H9 (cell line): Measurements from ENCODE around the gene NKD2. TPM values are rescaled to one million over a fixed set of nuclear protein-coding genes. Genes with fewer than 3 reads are reported as not detected.

ENCODE experiments used
- DNase-seq: peaks from one replicate; pipeline ENCODE4 v3.0.0-alpha.2; 2017
- H2AFZ ChIP-seq: one replicate; pipeline ENCODE4 v1.6.1; 2013; ENCODE audit warnings: mild to moderate bottlenecking, low read length, control low read depth, moderate library complexity
- H2AK5ac ChIP-seq: 2 replicates; pipeline ENCODE4 v1.6.1; 2013; ENCODE audit warnings: low read length, control low read depth, mixed read lengths; ENCODE audit not compliant: insufficient read length
- H2BK120ac ChIP-seq: one replicate; pipeline ENCODE4 v1.6.1; 2013; ENCODE audit warnings: low read depth, mild to moderate bottlenecking, low read length, control low read depth, inconsistent platforms; ENCODE audit not compliant: poor library complexity, severe bottlenecking
- H2BK12ac ChIP-seq: 2 replicates; pipeline ENCODE4 v1.6.1; 2013; ENCODE audit warnings: low read length, control low read depth, mixed read lengths, low read depth; ENCODE audit not compliant: insufficient read length
- H2BK15ac ChIP-seq: 2 replicates; pipeline ENCODE4 v1.6.1; 2013; ENCODE audit warnings: low read depth, low read length, control low read depth
- H2BK20ac ChIP-seq: one replicate; pipeline ENCODE4 v1.6.1; 2013; ENCODE audit warnings: low read depth, mild to moderate bottlenecking, low read length, control low read depth, inconsistent platforms; ENCODE audit not compliant: poor library complexity, severe bottlenecking
- H2BK5ac ChIP-seq: 2 replicates; pipeline ENCODE4 v1.6.1; 2013; ENCODE audit warnings: low read length, control low read depth, mixed read lengths; ENCODE audit not compliant: insufficient read length
- H3K14ac ChIP-seq: 2 replicates; pipeline ENCODE4 v1.6.1; 2013; ENCODE audit warnings: low read length, control low read depth; ENCODE audit not compliant: insufficient read depth
- H3K18ac ChIP-seq: 2 replicates; pipeline ENCODE4 v1.6.1; 2013; ENCODE audit warnings: low read depth, mild to moderate bottlenecking, mixed read lengths, low read length, control low read depth; ENCODE audit not compliant: insufficient read length
- H3K23ac ChIP-seq: 2 replicates; pipeline ENCODE4 v1.6.1; 2013; ENCODE audit warnings: low read length, control low read depth, mixed read lengths, low read depth; ENCODE audit not compliant: insufficient read length
- H3K23me2 ChIP-seq: 2 replicates; pipeline ENCODE4 v1.6.1; 2013; ENCODE audit warnings: low read depth, mild to moderate bottlenecking, mixed read lengths, low read length, control low read depth; ENCODE audit not compliant: insufficient read length, poor library complexity, severe bottlenecking
- H3K27ac ChIP-seq: 2 replicates; pipeline ENCODE4 v1.5.1; 2013; ENCODE audit warnings: low read length, control low read depth, mixed read lengths, low read depth; ENCODE audit not compliant: insufficient read length
- H3K27me3 ChIP-seq: 2 replicates; pipeline ENCODE4 v1.6.1; 2013; ENCODE audit warnings: low read length, control low read depth, inconsistent platforms; ENCODE audit not compliant: insufficient read depth
- H3K4ac ChIP-seq: 2 replicates; pipeline ENCODE4 v1.6.1; 2013; ENCODE audit warnings: low read depth, mild to moderate bottlenecking, control low read depth, inconsistent platforms, low read length, moderate library complexity
- H3K4me1 ChIP-seq: 2 replicates; pipeline ENCODE4 v1.6.1; 2013; ENCODE audit warnings: low read length, control low read depth, inconsistent platforms; ENCODE audit not compliant: insufficient read depth
- H3K4me2 ChIP-seq: 2 replicates; pipeline ENCODE4 v1.6.1; 2013; ENCODE audit warnings: low read length, control low read depth, mixed read lengths; ENCODE audit not compliant: insufficient read length, insufficient read depth
- H3K56ac ChIP-seq: 2 replicates; pipeline ENCODE4 v1.6.1; 2013; ENCODE audit warnings: low read depth, mild to moderate bottlenecking, mixed read lengths, low read length, control low read depth; ENCODE audit not compliant: insufficient read length
- H3K79me1 ChIP-seq: 2 replicates; pipeline ENCODE4 v1.6.1; 2013; ENCODE audit warnings: low read depth, mild to moderate bottlenecking, moderate library complexity, low read length, control low read depth, inconsistent platforms; ENCODE audit not compliant: insufficient read depth, poor library complexity, severe bottlenecking
- H3K79me2 ChIP-seq: 2 replicates; pipeline ENCODE4 v1.6.1; 2013; ENCODE audit warnings: low read length, control low read depth, inconsistent platforms; ENCODE audit not compliant: insufficient read depth
- H3K9ac ChIP-seq: 2 replicates; pipeline ENCODE4 v1.6.1; 2013; ENCODE audit warnings: low read length, control low read depth, mixed read lengths; ENCODE audit not compliant: insufficient read length; ENCODE audit errors: extremely low read depth
- H3K9me3 ChIP-seq: one replicate; pipeline ENCODE4 v1.6.1; 2013; ENCODE audit warnings: low read depth, low read length, inconsistent platforms; ENCODE audit not compliant: control insufficient read depth
- H3T11ph ChIP-seq: one replicate; pipeline ENCODE4 v1.6.1; 2013; ENCODE audit warnings: mild to moderate bottlenecking, low read length, control low read depth, inconsistent platforms
- H4K20me1 ChIP-seq: one replicate; pipeline ENCODE4 v1.6.1; 2013; ENCODE audit not compliant: control insufficient read depth, insufficient read length, insufficient read depth
- H4K5ac ChIP-seq: 2 replicates; pipeline ENCODE4 v1.6.1; 2013; ENCODE audit warnings: low read depth, mild to moderate bottlenecking, mixed read lengths, low read length, control low read depth; ENCODE audit not compliant: insufficient read length
- H4K8ac ChIP-seq: replicated peaks from 2 replicates; pipeline ENCODE4 v1.6.1; 2013; ENCODE audit warnings: low read length, control low read depth, mixed read lengths, low read depth; ENCODE audit not compliant: insufficient read length
- H4K91ac ChIP-seq: 2 replicates; pipeline ENCODE4 v1.6.1; 2013; ENCODE audit warnings: low read depth, mild to moderate bottlenecking, moderate library complexity, mixed read lengths, low read length, control low read depth; ENCODE audit not compliant: insufficient read length
- H3K27ac Mint-ChIP-seq, 3 experiments: 2 replicates in 2 of 3; 3 replicates in 1 of 3; pipeline ENCODE4 v1.8.0; 2020 to 2021; ENCODE audit warnings: mixed read lengths in 3 of 3, mild to moderate bottlenecking in 1 of 3, moderate library complexity in 1 of 3
- H3K27me3 Mint-ChIP-seq: 2 replicates; pipeline ENCODE4 v1.8.0; 2021; ENCODE audit warnings: low read depth, mild to moderate bottlenecking, moderate library complexity, mixed read lengths
- H3K36me3 Mint-ChIP-seq, 3 experiments: 2 replicates in 2 of 3; 3 replicates in 1 of 3; pipeline ENCODE4 v1.8.0; 2020 to 2021; ENCODE audit warnings: low read depth in 3 of 3, mixed read lengths in 3 of 3; ENCODE audit not compliant: insufficient read depth in 1 of 3
- H3K4me1 Mint-ChIP-seq, 2 experiments: 2 replicates each; pipeline ENCODE4 v1.8.0; 2020; ENCODE audit warnings: mixed read lengths in 2 of 2
- H3K4me3 Mint-ChIP-seq, 2 experiments: 2 replicates in 1 of 2; 3 replicates in 1 of 2; pipeline ENCODE4 v1.8.0; 2020 to 2021; ENCODE audit warnings: mild to moderate bottlenecking in 2 of 2, mixed read lengths in 2 of 2, moderate library complexity in 1 of 2
- H3K9me3 Mint-ChIP-seq, 2 experiments: 2 replicates in 1 of 2; 3 replicates in 1 of 2; pipeline ENCODE4 v1.8.0; 2020; ENCODE audit warnings: mild to moderate bottlenecking in 2 of 2, mixed read lengths in 2 of 2, moderate library complexity in 1 of 2
- CTCF ChIP-seq: fragments of 200-600 bp; sonication (generic); conservative IDR thresholded peaks from 3 replicates; pipeline ENCODE4 v1.8.0; 2021; ENCODE audit warnings: antibody characterized with exemption, mild to moderate bottlenecking
- WGBS: extraction: QIAGEN DNeasy Blood & Tissue Kit; methylation state at CpG from one replicate; pipeline ENCODE4 v1.1.7; 2013; ENCODE audit warnings: missing lambda C conversion rate, low lambda C conversion rate, mixed read lengths; ENCODE audit not compliant: insufficient read length; ENCODE audit errors: extremely low coverage; 5-methylcytosine and 5-hydroxymethylcytosine counted together
- total RNA-seq: library from RNA; stranded (reverse); gene quantifications from 2 replicates; pipeline ENCODE4 v1.2.1, GENCODE V29; 2021

Gene NKD2
- total RNA-seq, 1 experiment from 2014 or later: 7.3 TPM

GRCh38 chr5:1005904-1006655 lies 2.5 kb upstream of the NKD2 start:
- no peaks in the 10 kb centered on the region for H3K9me3 Mint-ChIP-seq
- no peak overlapping the region for H3K18ac ChIP-seq
- H2BK12ac ChIP-seq: no peak overlapping the region
- H2BK20ac ChIP-seq: no peak overlapping the region
- H4K91ac ChIP-seq: no peak overlapping the region
- peaks cover 19% of the 10 kb centered on the region; the same call in 1 of the 2 replicates for H3K27me3 ChIP-seq
- no peak overlapping the region for H2BK120ac ChIP-seq
- H4K20me1 ChIP-seq: no peaks in the 10 kb centered on the region
- H3K4me1 Mint-ChIP-seq: peaks cover 24 to 31% of the 10 kb centered on the region in 2 experiments
- WGBS: no CpG with 5 or more reads among the region's 13 CpGs
- no peak overlapping the region for H4K5ac ChIP-seq
- H2AK5ac ChIP-seq: no peak overlapping the region
- no peak overlapping the region for H3K14ac ChIP-seq
- H3K4me1 ChIP-seq: no peaks in the 10 kb centered on the region
- no peak overlapping the region for H2AFZ ChIP-seq
- peak overlapping the region in 1 of 2 experiments; percentile 74; a peak in 4 of 5 replicates for H3K4me3 Mint-ChIP-seq
- H3K27me3 Mint-ChIP-seq: peaks cover 81% of the 10 kb centered on the region
- no peak for TF ChIP-seq CTCF
- no peaks in the 10 kb centered on the region for H3K79me1 ChIP-seq
- H3T11ph ChIP-seq: no peak overlapping the region
- H3K23ac ChIP-seq: no peak overlapping the region
- H3K56ac ChIP-seq: no peak overlapping the region
- no peaks in the 10 kb centered on the region; a peak in 1 of 7 replicates for H3K36me3 Mint-ChIP-seq
- H3K27ac ChIP-seq: no peak overlapping the region
- no peak overlapping the region; a peak in 1 of 7 replicates for H3K27ac Mint-ChIP-seq
- H3K79me2 ChIP-seq: no peaks in the 10 kb centered on the region
- no peak overlapping the region for H3K9ac ChIP-seq
- H3K23me2 ChIP-seq: peaks cover 13% of the 10 kb centered on the region
- no peak overlapping the region for H3K4me2 ChIP-seq
- H2BK5ac ChIP-seq: no peak overlapping the region
- H4K8ac ChIP-seq: no peak overlapping the region
- no peak for DNase-seq
- no peaks in the 10 kb centered on the region for H3K9me3 ChIP-seq
- no peak overlapping the region for H2BK15ac ChIP-seq
- no peak overlapping the region for H3K4ac ChIP-seq
